Kasumi-1 (cell line): Measurements from ENCODE around the gene OS9.

ENCODE experiments used
- DNase-seq, 2 experiments: peaks; one replicate each; lab custom pipeline; 2025; lab: John Stamatoyannopoulos, UW

The OS9 gene

GRCh38 chr12:57737467-57738460, 43.8 kb downstream of the OS9 start:
- DNase-seq, result no peak

- DNase-seq, result no peak
Measured at GRCh38 chr12:57738661-57739237, 44.8 kb downstream of the OS9 start, which contains the start of gene AGAP2. AGAP2 (minus strand) TSS chr12:57738742; CDS start chr12:57738246, 496 bp downstream.

GRCh38 chr12:57739387-57739786, 45.5 kb downstream of the OS9 start:
- DNase-seq, result no peak

- no peak for DNase-seq
Measured at GRCh38 chr12:57739914-57740538, 46.1 kb downstream of the OS9 start.

GRCh38 chr12:57740656-57741412, 46.9 kb downstream of the OS9 start:
- peak; percentile 92 to 96 for DNase-seq

- DNase-seq, result no peak
Measured at GRCh38 chr12:57741413-57741789, 47.5 kb downstream of the OS9 start.

- peak; percentile 89 to 91 for DNase-seq
Measured at GRCh38 chr12:57741844-57742738, 48.2 kb downstream of the OS9 start.

GRCh38 chr12:57743769-57744168, 49.8 kb downstream of the OS9 start:
- DNase-seq, result no peak

- no peak for DNase-seq
Measured at GRCh38 chr12:57744194-57744776, 50.4 kb downstream of the OS9 start.

GRCh38 chr12:57744777-57745484, 51.0 kb downstream of the OS9 start, which contains the start of gene TSPAN31:
TSPAN31 (plus strand) TSS chr12:57745039; CDS start chr12:57745155, 116 bp downstream.
- DNase-seq, result peak; percentile 99 to 100

GRCh38 chr12:57745485-57745881, 51.6 kb downstream of the OS9 start:
- DNase-seq, result no peak

- DNase-seq, result no peak
Measured at GRCh38 chr12:57746025-57746424, 52.1 kb downstream of the OS9 start.

GRCh38 chr12:57749061-57749460, 55.1 kb downstream of the OS9 start:
- DNase-seq, result no peak

- DNase-seq, result no peak
Measured at GRCh38 chr12:57750561-57751431, 56.9 kb downstream of the OS9 start.

- no peak for DNase-seq
Measured at GRCh38 chr12:57751432-57751787, 57.5 kb downstream of the OS9 start.

- peak; percentile 98 for DNase-seq
Measured at GRCh38 chr12:57751788-57752667, 58.1 kb downstream of the OS9 start, which contains the start of gene CDK4. CDK4 (minus strand) TSS chr12:57752310; CDS start chr12:57751717, 593 bp downstream.

GRCh38 chr12:57752668-57753000, 58.7 kb downstream of the OS9 start:
- no peak for DNase-seq
